ENCODE data around the gene RNASE8. TPM values are rescaled to one million over a fixed set of nuclear protein-coding genes. Genes with fewer than 3 reads are reported as not detected.
A peak's percentile ranks its signal among the peaks of the same experiment; 100 is the strongest.

Gene RNASE8
- total RNA-seq, 1 donor from 2014 or later, result not detected

DNA sequence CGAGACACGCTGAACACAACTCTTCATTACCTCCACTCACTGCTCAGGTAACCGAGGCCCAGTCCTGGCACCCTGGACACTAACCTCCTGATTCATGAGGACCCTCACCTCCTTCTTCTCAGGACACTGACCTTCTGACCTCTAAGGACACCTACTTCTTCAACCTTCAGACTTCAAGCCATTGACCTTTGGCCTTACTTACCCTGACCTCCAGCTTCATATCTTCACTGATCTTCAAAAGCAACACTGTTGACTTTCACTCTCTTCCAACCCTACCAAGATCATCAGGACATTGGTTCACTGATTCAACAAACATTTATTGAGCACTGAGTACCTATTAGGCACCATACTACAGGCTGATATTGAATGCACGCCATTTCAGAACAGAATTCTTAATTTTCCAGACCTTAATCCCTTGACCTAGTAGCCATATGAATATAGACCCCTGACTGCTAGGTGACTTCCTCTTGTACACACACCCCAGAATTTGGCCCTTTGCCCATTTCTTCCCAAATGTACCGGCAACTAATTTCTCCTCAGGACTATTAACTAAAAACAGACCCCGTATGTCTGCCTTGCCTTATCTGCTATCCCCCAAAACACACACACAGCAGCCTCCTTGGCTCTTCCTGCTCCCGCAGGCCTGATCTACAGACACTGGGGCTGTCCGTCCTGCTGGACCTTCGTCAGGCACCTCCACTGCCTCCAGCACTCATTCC lies 18.3 kb downstream of the RNASE8 start:
- peaks cover 34% of the 10 kb centered on the region for H3K27me3 Mint-ChIP-seq (ENCODE audit: low read depth)
- H3K9me3 Mint-ChIP-seq, result no peaks in the 10 kb centered on the region
- H3K4me1 Mint-ChIP-seq (ENCODE audit: low read depth), result peaks cover 15% of the 10 kb centered on the region
- H3K36me3 Mint-ChIP-seq (ENCODE audit: low read depth), result no peaks in the 10 kb centered on the region
- no peak for DNase-seq (ENCODE audit: low spot score)
- no peak overlapping the region for H3K27ac Mint-ChIP-seq
- intact Hi-C loops (cut with micrococcal nuclease), result no loop called here
- no peak overlapping the region for H3K4me3 Mint-ChIP-seq (ENCODE audit: low read depth)

GRCh38 chr14:21077672-21078071 lies 20.1 kb downstream of the RNASE8 start:
- H3K9me3 Mint-ChIP-seq, result no peaks in the 10 kb centered on the region
- no peak overlapping the region for H3K4me3 Mint-ChIP-seq (ENCODE audit: low read depth)
- intact Hi-C loops (cut with micrococcal nuclease), result no loop called here

GRCh38 chr14:21078287-21078686 lies 20.7 kb downstream of the RNASE8 start:
- peaks cover 11% of the 10 kb centered on the region for H3K27me3 Mint-ChIP-seq (ENCODE audit: low read depth)
- no peaks in the 10 kb centered on the region for H3K4me1 Mint-ChIP-seq (ENCODE audit: low read depth)
- no peaks in the 10 kb centered on the region for H3K36me3 Mint-ChIP-seq (ENCODE audit: low read depth)
- H3K9me3 Mint-ChIP-seq, result no peaks in the 10 kb centered on the region
- H3K4me3 Mint-ChIP-seq (ENCODE audit: low read depth), result no peak overlapping the region
- intact Hi-C loops (cut with micrococcal nuclease), result no loop called here
- no peak for DNase-seq (ENCODE audit: low spot score)
- no peak overlapping the region for H3K27ac Mint-ChIP-seq

More at GRCh38 chr14:21077672-21078071, 20.1 kb downstream of the RNASE8 start:
- Mint-ChIP-seq H3K36me3 (ENCODE audit: low read depth) (no peaks in the 10 kb centered on the region), H3K4me1 (ENCODE audit: low read depth) (no peaks in the 10 kb centered on the region), H3K27ac (no peak overlapping the region), H3K27me3 (ENCODE audit: low read depth) (peaks cover 16% of the 10 kb centered on the region)
- no peak for DNase-seq (ENCODE audit: low spot score)

- H3K4me3 Mint-ChIP-seq (ENCODE audit: low read depth), result no peak overlapping the region
- DNase-seq (ENCODE audit: low spot score), result no peak
- no peaks in the 10 kb centered on the region for H3K36me3 Mint-ChIP-seq (ENCODE audit: low read depth)
- intact Hi-C loops (cut with micrococcal nuclease), result no loop called here
- H3K9me3 Mint-ChIP-seq, result no peaks in the 10 kb centered on the region
- no peak overlapping the region for H3K27ac Mint-ChIP-seq
- no peaks in the 10 kb centered on the region for H3K4me1 Mint-ChIP-seq (ENCODE audit: low read depth)
- peaks cover 7% of the 10 kb centered on the region for H3K27me3 Mint-ChIP-seq (ENCODE audit: low read depth)
Observed at GRCh38 chr14:21078726-21079125, 21.1 kb downstream of the RNASE8 start.

- intact Hi-C loops (cut with micrococcal nuclease), result no loop called here
- Mint-ChIP-seq H3K36me3 (ENCODE audit: low read depth) (no peaks in the 10 kb centered on the region), H3K27ac (no peak overlapping the region), H3K27me3 (ENCODE audit: low read depth) (peaks cover 4% of the 10 kb centered on the region), H3K4me1 (ENCODE audit: low read depth) (peaks cover 3% of the 10 kb centered on the region), H3K9me3 (no peaks in the 10 kb centered on the region), H3K4me3 (ENCODE audit: low read depth) (no peak overlapping the region)
- DNase-seq (ENCODE audit: low spot score), result no peak
Observed at GRCh38 chr14:21081521-21082142, 24.0 kb downstream of the RNASE8 start.

GRCh38 chr14:21083565-21084325 lies 26.1 kb downstream of the RNASE8 start:
- no peaks in the 10 kb centered on the region for H3K36me3 Mint-ChIP-seq (ENCODE audit: low read depth)
- H3K9me3 Mint-ChIP-seq, result no peaks in the 10 kb centered on the region
- no peak overlapping the region for H3K4me3 Mint-ChIP-seq (ENCODE audit: low read depth)
- H3K27ac Mint-ChIP-seq, result no peak overlapping the region
- intact Hi-C loops (cut with micrococcal nuclease), result no loop called here
- peaks cover 9% of the 10 kb centered on the region for H3K4me1 Mint-ChIP-seq (ENCODE audit: low read depth)
- peaks cover 4% of the 10 kb centered on the region for H3K27me3 Mint-ChIP-seq (ENCODE audit: low read depth)
- no peak for DNase-seq (ENCODE audit: low spot score)

- intact Hi-C loops (cut with micrococcal nuclease), result no loop called here
- no peaks in the 10 kb centered on the region for H3K9me3 Mint-ChIP-seq
- DNase-seq (ENCODE audit: low spot score), result no peak
- H3K4me3 Mint-ChIP-seq (ENCODE audit: low read depth), result no peak overlapping the region
- H3K36me3 Mint-ChIP-seq (ENCODE audit: low read depth), result no peaks in the 10 kb centered on the region
- no peaks in the 10 kb centered on the region for H3K27me3 Mint-ChIP-seq (ENCODE audit: low read depth)
- H3K4me1 Mint-ChIP-seq (ENCODE audit: low read depth), result peaks cover 10% of the 10 kb centered on the region
- no peak overlapping the region for H3K27ac Mint-ChIP-seq
Observed at GRCh38 chr14:21084396-21084795, 26.8 kb downstream of the RNASE8 start.

DNA sequence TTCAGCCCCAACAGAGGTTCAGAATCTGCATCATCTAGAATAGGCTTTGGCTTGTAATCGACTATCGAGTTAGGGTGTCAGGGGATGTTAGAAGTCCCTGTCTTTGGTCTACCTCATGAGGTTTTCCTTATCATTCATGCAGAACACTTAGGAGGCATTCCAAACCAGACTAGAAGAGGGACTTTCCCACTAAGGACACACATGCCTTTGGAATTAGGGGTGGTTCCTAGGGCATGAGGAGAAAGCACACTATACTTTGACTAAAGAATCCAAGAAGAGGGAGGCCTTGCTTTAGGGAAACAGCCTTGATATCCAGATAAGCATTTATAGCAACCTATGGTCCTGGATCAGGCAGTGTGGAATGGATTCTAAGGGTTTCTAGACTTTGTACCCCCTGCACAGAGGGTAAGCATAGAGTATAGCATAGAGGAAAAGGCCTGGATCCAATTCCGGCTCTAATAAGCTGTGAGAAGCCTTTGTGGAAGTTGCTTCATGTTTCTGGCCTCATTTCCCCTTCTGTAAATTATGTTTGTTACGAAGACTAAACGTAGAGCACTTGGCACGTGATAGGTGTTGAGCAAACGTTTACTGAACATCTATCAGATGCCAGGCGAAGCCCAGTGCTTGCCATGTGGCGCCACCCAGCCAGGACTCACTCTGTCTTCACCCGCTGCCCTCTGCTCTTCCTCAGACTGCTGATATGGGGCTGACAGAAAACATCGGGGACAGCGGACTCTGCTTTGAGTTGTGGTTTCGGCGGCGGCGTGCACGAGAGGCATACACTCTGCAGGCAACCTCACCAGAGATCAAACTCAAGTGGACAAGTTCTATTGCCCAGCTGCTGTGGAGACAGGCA lies 27.6 kb downstream of the RNASE8 start:
- no peak overlapping the region for H3K27ac Mint-ChIP-seq
- H3K27me3 Mint-ChIP-seq (ENCODE audit: low read depth), result no peaks in the 10 kb centered on the region
- H3K4me1 Mint-ChIP-seq (ENCODE audit: low read depth), result peaks cover 10% of the 10 kb centered on the region
- DNase-seq (ENCODE audit: low spot score), result no peak
- intact Hi-C loops (cut with micrococcal nuclease), result no loop called here
- no peaks in the 10 kb centered on the region for H3K9me3 Mint-ChIP-seq
- no peak overlapping the region for H3K4me3 Mint-ChIP-seq (ENCODE audit: low read depth)
- H3K36me3 Mint-ChIP-seq (ENCODE audit: low read depth), result no peaks in the 10 kb centered on the region

DNA sequence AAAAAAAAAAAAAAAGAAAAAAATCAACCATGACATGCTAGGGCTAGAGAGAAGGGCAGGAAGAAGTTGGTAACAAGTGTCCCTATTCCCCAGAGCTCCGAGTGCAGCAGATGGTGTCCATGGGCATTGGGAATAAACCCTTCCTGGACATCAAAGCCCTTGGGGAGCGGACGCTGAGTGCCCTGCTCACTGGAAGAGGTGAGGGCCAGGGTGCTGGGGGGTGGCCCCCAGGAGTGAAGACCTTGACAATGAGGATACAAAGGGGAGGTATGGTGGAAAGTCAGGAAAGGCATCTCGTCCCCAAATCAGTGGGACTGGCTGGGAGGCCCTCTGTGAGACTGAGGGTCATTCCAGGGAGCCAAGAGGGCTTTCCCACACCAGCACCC lies 29.3 kb downstream of the RNASE8 start:
- no peak overlapping the region for H3K27ac Mint-ChIP-seq
- H3K4me1 Mint-ChIP-seq (ENCODE audit: low read depth), result peaks cover 10% of the 10 kb centered on the region
- no peaks in the 10 kb centered on the region for H3K27me3 Mint-ChIP-seq (ENCODE audit: low read depth)
- intact Hi-C loops (cut with micrococcal nuclease), result loop anchor here (1.0 kb wide), 1 partner anchor 16 kb away; no protein-coding TSS in a partner anchor
- peaks cover 5% of the 10 kb centered on the region for H3K36me3 Mint-ChIP-seq (ENCODE audit: low read depth)
- no peak for DNase-seq (ENCODE audit: low spot score)
- no peaks in the 10 kb centered on the region for H3K9me3 Mint-ChIP-seq
- H3K4me3 Mint-ChIP-seq (ENCODE audit: low read depth), result no peak overlapping the region

- Mint-ChIP-seq H3K27me3 (ENCODE audit: low read depth) (no peaks in the 10 kb centered on the region), H3K9me3 (no peaks in the 10 kb centered on the region), H3K4me3 (ENCODE audit: low read depth) (no peak overlapping the region), H3K36me3 (ENCODE audit: low read depth) (peaks cover 7% of the 10 kb centered on the region), H3K4me1 (ENCODE audit: low read depth) (peaks cover 10% of the 10 kb centered on the region), H3K27ac (no peak overlapping the region)
- peak; percentile 71 for DNase-seq (ENCODE audit: low spot score)
- intact Hi-C loops (cut with micrococcal nuclease), result loop anchor here (1.0 kb wide), 1 partner anchor 16 kb away; no protein-coding TSS in a partner anchor
Observed at GRCh38 chr14:21087294-21088091, 29.9 kb downstream of the RNASE8 start.

GRCh38 chr14:21088687-21089086 lies 31.1 kb downstream of the RNASE8 start:
- no peak for DNase-seq (ENCODE audit: low spot score)
- H3K36me3 Mint-ChIP-seq (ENCODE audit: low read depth), result peaks cover 8% of the 10 kb centered on the region
- H3K4me1 Mint-ChIP-seq (ENCODE audit: low read depth), result peaks cover 13% of the 10 kb centered on the region
- peaks cover 5% of the 10 kb centered on the region for H3K27me3 Mint-ChIP-seq (ENCODE audit: low read depth)
- no peaks in the 10 kb centered on the region for H3K9me3 Mint-ChIP-seq
- H3K27ac Mint-ChIP-seq, result peak overlapping the region; percentile 40
- no peak overlapping the region for H3K4me3 Mint-ChIP-seq (ENCODE audit: low read depth)
- intact Hi-C loops (cut with micrococcal nuclease), result no loop called here

GRCh38 chr14:21089271-21089670 lies 31.6 kb downstream of the RNASE8 start:
- Mint-ChIP-seq H3K36me3 (ENCODE audit: low read depth) (peaks cover 8% of the 10 kb centered on the region), H3K27me3 (ENCODE audit: low read depth) (peaks cover 5% of the 10 kb centered on the region), H3K9me3 (no peaks in the 10 kb centered on the region), H3K27ac (no peak overlapping the region), H3K4me3 (ENCODE audit: low read depth) (no peak overlapping the region), H3K4me1 (ENCODE audit: low read depth) (peaks cover 13% of the 10 kb centered on the region)
- intact Hi-C loops (cut with micrococcal nuclease), result no loop called here
- no peak for DNase-seq (ENCODE audit: low spot score)
